Measurements from ENCODE around the gene C10orf143. TPM values are rescaled to one million over a fixed set of nuclear protein-coding genes. Genes with fewer than 3 reads are reported as not detected.

The C10orf143 gene
- total and polyA plus RNA-seq, 2 of the 8 experiments (the other 6 are each of a cell fraction or from before 2014, with no cell fraction given) = 1.6 to 2.0 TPM

GRCh38 chr10:130128062-130128781 lies 17.6 kb upstream of the C10orf143 start:
- Histone ChIP-seq H4K20me1 (replicated peaks in 1 of 2; ENCODE audit: control insufficient read depth in 1 of 2, insufficient read depth in 2 of 2, low read length in 2 of 2) (no peaks in the 10 kb centered on the region), H2AK5ac (ENCODE audit: low read depth, low read length) (no peak overlapping the region), H2BK5ac (ENCODE audit: low read depth, low read length) (no peak overlapping the region), H3K79me1 (ENCODE audit: low read depth, low read length) (no peaks in the 10 kb centered on the region), H3K27me3 (replicated peaks in 1 of 4; ENCODE audit: control insufficient read depth in 3 of 4, extremely low read depth in 1 of 4, insufficient read depth in 3 of 4, low read length in 3 of 4) (peaks cover 0 to 4% (median 2%) of the 10 kb centered on the region in 4 experiments; a peak in 1 of 7 replicates), H2BK12ac (ENCODE audit: low read depth, low read length) (peak overlapping the region; percentile 75; the same call in 1 of the 2 replicates), H3K27ac (ENCODE audit: low read depth, low read length) (no peak overlapping the region), H3K36me3 (ENCODE audit: control insufficient read depth in 2 of 4, insufficient read depth in 4 of 4, low read length in 3 of 4) (no peaks in the 10 kb centered on the region), H2AFZ (ENCODE audit: low read length) (no peak overlapping the region), H4K91ac (replicated peaks; ENCODE audit: insufficient read length, low read length) (no peak overlapping the region), H3K18ac (ENCODE audit: extremely low read depth, low read length) (no peak overlapping the region), H3K4me3 (ENCODE audit: extremely low read depth in 1 of 4, insufficient read depth in 2 of 4, low read depth in 3 of 4, low read length in 4 of 4) (no peak overlapping the region), H3K9ac (replicated peaks in 1 of 4; ENCODE audit: extremely low read depth in 1 of 4, low read depth in 3 of 4, low read length in 3 of 4) (no peak overlapping the region), H4K5ac (ENCODE audit: insufficient read length, low read depth, low read length) (no peak overlapping the region), H3K4me2 (ENCODE audit: insufficient read depth in 1 of 2, low read depth in 2 of 2, low read length in 2 of 2) (no peak overlapping the region), H4K8ac (ENCODE audit: extremely low read depth, insufficient read depth, low read length) (no peak overlapping the region), H2BK15ac (ENCODE audit: low read length) (no peak overlapping the region; the same call in 1 of the 2 replicates), H3K4me1 (replicated peaks in 1 of 4; ENCODE audit: control insufficient read depth in 3 of 4, insufficient read depth in 4 of 4, low read length in 3 of 4) (peaks cover 2 to 4% (median 3%) of the 10 kb centered on the region in 4 experiments; a peak in 4 of 7 replicates), H3K23me2 (ENCODE audit: low read depth, low read length) (peaks cover 1% of the 10 kb centered on the region; the same call in 1 of the 2 replicates), H3K4ac (replicated peaks; ENCODE audit: insufficient read length, low read depth, low read length) (peak overlapping the region; percentile 57), H3K9me3 (ENCODE audit: insufficient read depth in 2 of 2, low read depth in 1 of 2, low read length in 1 of 2) (no peaks in the 10 kb centered on the region), H2BK20ac (ENCODE audit: low read length) (no peak overlapping the region), H3K79me2 (ENCODE audit: control insufficient read depth in 1 of 2, insufficient read depth in 2 of 2, low read length in 2 of 2) (no peaks in the 10 kb centered on the region), H3K56ac (replicated peaks; ENCODE audit: insufficient read length, low read depth, low read length) (no peak overlapping the region), H2BK120ac (replicated peaks; ENCODE audit: low read depth, low read length) (no peak overlapping the region), H3K14ac (ENCODE audit: insufficient read length) (no peak overlapping the region), H3K23ac (ENCODE audit: insufficient read length) (no peak overlapping the region)
- POLR2A ChIA-PET (ENCODE audit: partially characterized antibody) = interaction anchor here (0.7 to 2.8 kb wide), 3 partner anchors 8 to 86 kb away, joined by 3 to 15 read pairs (median 6); partner anchors contain the start of genes C10orf143 and GLRX3
- DNase-seq (ENCODE audit: low read depth in 1 of 2, low spot score in 2 of 2) (no peak), FAIRE-seq (no peak)
- CTCF ChIA-PET (ENCODE audit: partially characterized antibody) = interaction anchor here (0.7 to 4.0 kb wide), 18 partner anchors 9 to 234 kb away, joined by 3 to 31 read pairs (median 6); partner anchors contain the start of genes C10orf143 and GLRX3
- 66% methylated on average over 3 of the region's 3 CpGs; no CpG with 5 or more reads in 1 of the 2 experiments for WGBS, 2 experiments (ENCODE audit: extremely low coverage in 1 of 2, insufficient coverage in 1 of 2, insufficient read length in 1 of 2, insufficient replicate concordance in 2 of 2, low coverage in 1 of 2, low lambda C conversion rate in 2 of 2, missing lambda C conversion rate in 1 of 2)
- TF ChIP-seq USF2 (IDR thresholded peaks at IDR 0.05; ENCODE audit: low read length) (no peak), RAD21 (IDR thresholded peaks at IDR 0.05 in 1 of 2, conservative IDR thresholded peaks at IDR 0.05 in 1 of 2; ENCODE audit: low read depth in 2 of 2, low read length in 2 of 2) (no peak), CREB1 (IDR thresholded peaks at IDR 0.05) (no peak), TBP (IDR thresholded peaks at IDR 0.05; ENCODE audit: low read depth, low read length) (no peak), TEAD4 (IDR thresholded peaks at IDR 0.05; ENCODE audit: low read depth, low read length) (no peak), GABPA (IDR thresholded peaks at IDR 0.05; ENCODE audit: borderline replicate concordance, insufficient read depth, low read length) (no peak), SP4 (IDR thresholded peaks at IDR 0.05; ENCODE audit: low read length) (no peak), EZH2 (IDR thresholded peaks at IDR 0.05; ENCODE audit: low read depth, low read length, severe bottlenecking) (no peak), RNF2 (IDR thresholded peaks at IDR 0.05; ENCODE audit: borderline replicate concordance, low read depth, low read length, missing control alignments, poor library complexity, severe bottlenecking) (no peak), NANOG (IDR thresholded peaks at IDR 0.05; ENCODE audit: insufficient read depth, low read depth, low read length, poor library complexity, severe bottlenecking) (no peak)

Data from H1 (cell line).